NK-92 (cell line): ENCODE results near the gene CCDC7.
"Not testable (repeated sequence)": the region's sequence is repeated elsewhere in the genome, so short reads cannot be mapped to it uniquely, and the experiment has no call there.

ENCODE experiments used
- DNase-seq: peaks from one replicate; lab custom pipeline; 2025; ENCODE audit not compliant: unreplicated experiment; lab: John Stamatoyannopoulos, UW

CCDC7 gene

DNA sequence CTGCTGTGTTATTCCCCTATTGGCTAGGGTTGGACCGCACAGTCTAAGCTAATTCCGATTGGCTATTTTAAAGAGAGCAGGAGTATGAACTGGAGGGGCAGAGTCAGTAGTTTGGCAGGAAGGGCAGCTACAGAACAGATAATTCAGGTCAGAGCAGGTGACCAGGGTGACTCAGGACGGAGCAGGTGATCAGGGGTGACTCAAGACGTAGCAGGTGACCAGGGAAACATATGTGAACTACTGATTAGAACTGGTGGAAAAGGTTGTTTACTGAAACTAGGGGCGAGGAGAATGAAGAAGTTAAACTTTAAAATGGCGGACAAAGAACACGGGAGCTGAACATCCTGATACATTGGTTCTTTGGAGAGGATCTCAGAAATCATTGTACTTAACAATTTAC lies 102.3 kb downstream of the CCDC7 start:
- DNase-seq = no peak

- no peak for DNase-seq
These were observed 110.9 kb downstream of the CCDC7 start for GRCh38 chr10:32556783-32557395.

DNA sequence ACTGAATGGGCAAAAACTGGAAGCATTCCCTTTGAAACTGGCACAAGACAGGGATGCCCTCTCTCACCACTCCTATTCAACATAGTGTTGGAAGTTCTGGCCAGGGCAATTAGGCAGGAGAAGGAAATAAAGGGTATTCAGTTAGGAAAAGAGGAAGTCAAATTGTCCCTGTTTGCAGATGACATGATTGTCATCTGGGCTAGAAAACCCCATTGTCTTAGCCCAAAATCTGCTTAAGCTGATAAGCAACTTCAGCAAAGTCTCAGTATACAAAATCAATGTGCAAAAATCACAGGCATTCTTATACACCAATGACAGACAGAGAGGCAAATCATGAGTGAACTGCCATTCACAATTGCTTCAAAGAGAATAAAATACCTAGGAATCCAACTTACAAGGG lies 116.8 kb downstream of the CCDC7 start:
- not testable (repeated sequence) for DNase-seq

GRCh38 chr10:32577448-32577847 lies 131.5 kb downstream of the CCDC7 start:
- no peak for DNase-seq

GRCh38 chr10:32582946-32583345 lies 137.0 kb downstream of the CCDC7 start:
- no peak for DNase-seq

GRCh38 chr10:32598022-32598421 lies 152.1 kb downstream of the CCDC7 start:
- DNase-seq = not testable (repeated sequence)

DNA sequence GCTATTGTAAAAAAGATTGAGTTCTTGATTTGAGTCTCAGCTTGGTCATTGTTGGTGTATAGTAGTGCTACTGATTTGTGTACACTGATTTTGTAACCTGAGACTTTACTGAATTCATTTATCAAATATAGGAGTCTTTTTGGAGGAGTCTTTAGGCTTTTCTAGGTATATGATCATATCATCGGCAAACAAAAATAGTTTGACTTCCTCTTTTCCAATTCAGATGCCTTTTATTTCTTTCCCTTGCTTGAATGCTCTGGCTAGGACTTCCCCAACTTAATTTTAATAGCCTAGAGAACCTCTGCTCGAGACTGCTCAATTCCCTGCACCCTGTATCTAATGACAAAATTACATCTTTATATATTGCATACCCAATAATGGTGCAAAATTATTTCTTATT lies 154.4 kb downstream of the CCDC7 start:
- DNase-seq = no peak

DNA sequence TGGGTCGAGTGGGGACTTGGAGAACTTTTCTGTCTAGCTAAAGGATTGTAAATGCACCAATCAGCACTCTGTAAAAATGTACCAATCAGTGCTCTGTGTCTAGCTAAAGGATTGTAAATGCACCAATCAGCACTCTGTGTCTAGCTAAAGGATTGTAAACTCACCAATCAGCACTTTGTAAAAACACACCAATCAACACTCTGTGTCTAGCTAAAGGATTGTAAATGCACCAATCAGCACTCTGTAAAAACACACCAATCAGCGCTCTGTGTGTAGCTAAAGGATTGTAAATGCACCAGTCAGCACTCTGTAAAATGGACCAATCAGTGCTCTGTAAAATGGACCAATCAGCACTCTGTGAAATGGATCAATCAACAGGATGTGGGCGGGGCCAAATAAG lies 155.6 kb downstream of the CCDC7 start:
- DNase-seq = not testable (repeated sequence)

GRCh38 chr10:32605787-32606186 lies 159.8 kb downstream of the CCDC7 start:
- DNase-seq = no peak

DNA sequence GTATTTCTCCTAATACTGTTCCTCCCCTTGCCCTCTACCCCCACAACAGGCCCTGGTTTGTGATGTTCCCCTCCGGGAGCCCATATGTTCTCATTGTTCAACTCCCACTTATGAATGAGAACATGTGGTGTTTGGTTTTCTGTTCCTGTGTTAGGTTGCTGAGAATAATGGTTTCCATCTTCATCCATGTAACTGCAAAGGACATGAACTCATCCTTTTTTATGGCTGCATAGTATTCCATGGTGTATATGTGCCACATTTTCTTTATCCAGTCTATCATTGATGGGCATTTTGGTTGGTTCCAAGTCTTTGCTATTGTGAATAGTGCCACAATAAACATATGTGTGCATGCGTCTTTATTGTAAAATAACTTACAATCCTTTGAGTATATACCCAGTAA lies 164.6 kb downstream of the CCDC7 start:
- not testable (repeated sequence) for DNase-seq

DNA sequence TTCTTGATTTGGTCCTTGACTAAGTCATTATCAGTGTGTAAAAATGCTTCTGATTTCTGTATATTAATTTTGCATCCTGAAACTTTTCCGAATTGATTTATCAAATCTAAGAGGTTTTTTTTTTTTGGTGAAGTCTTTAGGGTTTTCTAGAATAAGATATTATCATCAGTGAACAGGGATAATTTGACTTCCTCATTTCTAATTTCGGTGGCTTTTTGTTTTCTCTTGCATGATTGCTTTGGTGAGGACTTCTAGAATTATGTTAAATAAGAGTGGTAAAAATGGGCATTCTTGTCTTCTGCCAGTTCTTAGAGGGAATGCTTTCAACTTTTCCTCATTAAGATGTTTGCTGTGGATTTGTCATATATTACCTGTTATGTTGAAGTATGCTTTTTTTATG lies 170.5 kb downstream of the CCDC7 start:
- DNase-seq = no peak

DNA sequence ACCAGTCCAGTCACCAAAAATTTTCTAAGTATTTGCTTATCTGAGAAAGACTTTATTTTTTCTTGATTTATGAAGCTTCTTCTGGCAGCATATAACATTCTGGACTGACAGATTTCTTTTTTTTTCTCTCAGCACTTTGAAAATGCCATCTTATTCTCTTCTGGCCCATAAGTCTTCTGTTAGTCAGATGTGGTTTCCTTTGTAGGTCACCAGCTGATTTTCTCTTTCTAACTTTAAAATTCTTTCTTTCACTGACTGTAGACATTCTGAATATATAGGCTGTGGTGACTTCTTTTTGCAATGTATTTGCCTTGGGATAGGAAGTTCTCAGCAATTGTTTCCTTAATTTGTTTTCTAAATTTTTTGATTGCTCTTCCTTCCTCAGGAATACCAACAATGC lies 172.5 kb downstream of the CCDC7 start:
- no peak for DNase-seq

DNA sequence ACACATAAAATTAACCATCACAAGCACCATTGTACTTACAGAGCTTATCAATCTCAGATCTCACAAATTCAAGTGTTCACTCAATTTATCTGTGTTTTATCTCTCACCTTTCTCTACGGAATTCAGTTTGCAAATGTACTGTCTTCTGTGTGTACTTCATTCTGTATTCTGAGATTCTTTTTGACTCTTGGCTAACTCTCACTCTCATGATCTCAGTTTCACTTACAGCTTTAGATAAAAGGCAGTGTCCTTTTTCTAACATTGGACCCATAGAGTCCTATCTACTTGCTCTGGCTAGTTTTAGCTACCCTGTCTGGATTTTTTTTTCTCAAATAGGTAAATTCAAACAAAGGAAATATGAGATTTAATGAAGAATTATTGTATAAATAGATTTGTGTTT lies 176.0 kb downstream of the CCDC7 start:
- DNase-seq = no peak

DNA sequence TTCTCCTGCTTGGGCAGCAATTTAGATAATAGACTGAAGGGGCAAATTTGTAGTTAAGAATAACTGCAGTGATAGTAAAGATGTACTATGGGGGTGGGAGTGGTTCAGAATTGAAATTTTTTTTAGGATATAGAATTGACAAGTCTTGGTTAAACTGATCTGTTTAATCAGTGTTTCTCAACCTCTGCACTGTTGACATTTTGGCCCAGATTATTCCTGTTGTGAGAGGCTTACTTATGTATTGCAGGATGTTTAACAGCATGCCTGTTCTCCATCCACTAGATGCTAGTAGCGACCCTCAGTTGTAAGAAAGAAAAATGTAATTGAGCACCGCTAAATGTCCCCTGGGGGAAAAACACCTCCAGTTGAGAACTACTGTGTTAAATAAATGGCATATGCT lies 176.5 kb downstream of the CCDC7 start:
- no peak for DNase-seq

DNA sequence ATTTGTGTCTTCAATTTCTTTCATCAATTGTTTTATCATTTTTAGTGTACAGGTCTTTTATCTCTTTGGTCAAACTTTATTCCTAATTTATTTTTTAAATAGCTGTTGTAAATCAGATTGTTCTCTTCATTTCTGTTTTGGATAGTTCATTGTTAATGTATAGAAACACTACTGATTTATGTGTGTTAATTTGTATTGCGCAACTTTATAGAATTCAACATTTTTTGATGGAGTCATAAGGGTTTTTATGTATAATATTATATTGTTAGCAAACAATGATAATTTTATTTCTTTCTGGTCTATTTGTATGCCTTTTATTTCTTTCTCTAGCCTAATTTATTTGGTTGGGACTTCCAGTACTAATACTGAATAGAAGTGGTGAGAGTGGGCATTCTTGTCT lies 181.2 kb downstream of the CCDC7 start:
- no peak for DNase-seq

- no peak for DNase-seq
These were observed 184.0 kb downstream of the CCDC7 start for GRCh38 chr10:32629910-32630309.

- no peak for DNase-seq
These were observed 200.6 kb downstream of the CCDC7 start for GRCh38 chr10:32646535-32646934.

- DNase-seq = no peak
These were observed 204.3 kb downstream of the CCDC7 start for GRCh38 chr10:32650246-32650655.

DNA sequence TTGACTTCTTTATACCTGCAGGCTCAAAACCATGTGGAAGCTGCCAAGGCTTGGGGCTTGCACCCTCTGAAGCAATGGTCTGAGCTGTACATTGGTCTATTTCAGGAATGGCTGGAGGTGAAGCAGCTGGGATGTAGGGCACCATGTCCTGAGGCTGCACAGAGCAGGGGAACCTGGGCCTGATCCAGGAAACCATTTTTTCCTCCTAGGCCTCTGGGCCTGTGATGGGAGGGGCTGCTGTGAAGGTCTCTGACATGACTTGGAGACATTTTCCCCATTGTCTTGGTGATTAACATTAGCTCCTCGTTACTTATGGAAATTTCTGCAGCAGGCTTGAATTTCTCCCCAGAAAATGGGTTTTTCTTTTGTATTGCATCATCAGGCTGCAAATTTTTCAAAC lies 211.5 kb downstream of the CCDC7 start:
- DNase-seq = not testable (repeated sequence)

- no peak for DNase-seq
These were observed 215.4 kb downstream of the CCDC7 start for GRCh38 chr10:32661346-32661745.

DNA sequence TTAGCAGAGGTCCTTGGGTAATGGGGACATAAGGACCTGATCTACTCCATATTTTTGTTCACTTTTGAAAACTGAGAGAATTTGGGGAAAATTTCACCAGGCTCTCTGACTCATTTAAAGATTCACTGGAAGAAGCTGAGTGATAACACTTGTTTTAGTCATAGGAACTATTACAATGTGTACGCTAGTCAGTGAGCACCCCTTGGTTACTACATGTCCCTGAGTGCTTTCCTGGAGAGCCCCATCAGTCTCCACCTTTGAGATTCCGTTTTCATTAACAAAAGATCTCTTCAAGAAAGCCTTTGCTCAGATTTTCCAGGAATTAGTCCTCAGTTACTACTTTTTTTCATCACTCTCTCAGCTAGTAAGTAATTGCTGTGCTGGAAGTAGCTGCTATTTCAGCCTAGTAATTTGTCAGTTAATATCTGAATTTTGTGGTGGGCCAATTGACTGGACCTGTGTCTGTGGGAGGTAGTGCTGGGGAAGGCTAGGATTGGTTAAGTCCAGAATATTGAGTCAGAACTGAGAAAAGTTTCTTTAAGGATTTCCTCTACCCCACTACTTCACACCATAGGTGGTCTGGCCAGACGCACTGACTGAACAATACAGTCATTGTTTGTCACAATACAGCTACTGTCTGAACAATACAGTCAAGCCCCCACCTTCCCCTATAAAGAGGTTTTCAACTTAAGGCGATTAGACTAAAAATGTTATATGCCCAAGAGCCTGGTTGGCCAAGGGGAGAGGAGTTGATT lies 235.0 kb downstream of the CCDC7 start:
- no peak for DNase-seq

- DNase-seq = no peak
These were observed 238.4 kb downstream of the CCDC7 start for GRCh38 chr10:32684291-32684690.

GRCh38 chr10:32687116-32687515 lies 241.2 kb downstream of the CCDC7 start:
- no peak for DNase-seq
